Bronchial epithelial cell (primary cell): ENCODE measurements around the gene ENO3. TPM values are rescaled to one million over a fixed set of nuclear protein-coding genes. Genes with fewer than 3 reads are reported as not detected.

ENCODE experiments used
- DNase-seq: peaks from one replicate; pipeline ENCODE4 v3.0.0-alpha.2; 2010; ENCODE audit warnings: low read depth
- FAIRE-seq: peaks from 2 replicates; lab custom pipeline; 2011; peaks lifted over from hg19 to GRCh38; lab: Jason Lieb, UNC
- H3K27me3 ChIP-seq: 2 replicates; pipeline ENCODE4 v1.5.1; 2011; ENCODE audit warnings: low read length; ENCODE audit not compliant: control insufficient read depth, insufficient read depth
- H3K36me3 ChIP-seq: 2 replicates; pipeline ENCODE4 v1.5.1; 2011; ENCODE audit warnings: low read length; ENCODE audit not compliant: control insufficient read depth, insufficient read depth
- H3K4me3 ChIP-seq: 2 replicates; pipeline ENCODE4 v1.5.1; 2011; ENCODE audit warnings: mild to moderate bottlenecking, low read depth, low read length, control low read depth
- total RNA-seq: library from RNA; depleted of rRNA; stranded (reverse); fragments of >200 nt; gene quantifications from 2 replicates; pipeline ENCODE4 v1.2.1, GENCODE V29; 2014
- TF ChIP-seq, protein P1 (sequence below): IDR thresholded peaks from 2 replicates; pipeline ENCODE4 v1.5.1; 2011; ENCODE audit warnings: mild to moderate bottlenecking, moderate library complexity, low read length, control low read depth, inconsistent platforms; ENCODE audit not compliant: insufficient read depth, severe bottlenecking

Gene ENO3
- total RNA-seq, 1 donor from 2014 or later = 1.8 TPM

DNA sequence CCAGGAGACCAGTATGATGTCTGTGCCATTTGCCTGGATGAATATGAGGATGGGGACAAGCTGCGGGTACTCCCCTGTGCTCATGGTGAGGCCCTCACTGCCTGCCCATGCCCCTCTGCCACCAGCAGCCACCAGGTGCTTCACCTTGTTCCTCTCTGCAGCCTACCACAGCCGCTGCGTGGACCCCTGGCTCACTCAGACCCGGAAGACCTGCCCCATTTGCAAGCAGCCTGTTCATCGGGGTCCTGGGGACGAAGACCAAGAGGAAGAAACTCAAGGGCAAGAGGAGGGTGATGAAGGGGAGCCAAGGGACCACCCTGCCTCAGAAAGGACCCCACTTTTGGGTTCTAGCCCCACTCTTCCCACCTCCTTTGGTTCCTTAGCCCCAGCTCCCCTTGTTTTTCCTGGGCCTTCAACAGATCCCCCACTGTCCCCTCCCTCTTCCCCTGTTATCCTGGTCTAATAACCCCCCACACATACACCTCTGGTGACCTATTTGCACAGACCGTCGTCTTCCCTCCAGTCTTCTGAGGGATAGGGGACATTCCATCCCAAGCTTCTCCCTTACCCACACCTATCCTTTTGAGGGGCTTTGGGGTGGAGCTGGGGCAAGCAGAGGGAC lies 6.3 kb upstream of the ENO3 start:
- Histone ChIP-seq H3K36me3 (peaks cover 16% of the 10 kb centered on the region), H3K27me3 (no peaks in the 10 kb centered on the region), H3K4me3 (no peak overlapping the region)
- DNase-seq (no peak), FAIRE-seq (no peak)
- TF ChIP-seq, protein P1, sequence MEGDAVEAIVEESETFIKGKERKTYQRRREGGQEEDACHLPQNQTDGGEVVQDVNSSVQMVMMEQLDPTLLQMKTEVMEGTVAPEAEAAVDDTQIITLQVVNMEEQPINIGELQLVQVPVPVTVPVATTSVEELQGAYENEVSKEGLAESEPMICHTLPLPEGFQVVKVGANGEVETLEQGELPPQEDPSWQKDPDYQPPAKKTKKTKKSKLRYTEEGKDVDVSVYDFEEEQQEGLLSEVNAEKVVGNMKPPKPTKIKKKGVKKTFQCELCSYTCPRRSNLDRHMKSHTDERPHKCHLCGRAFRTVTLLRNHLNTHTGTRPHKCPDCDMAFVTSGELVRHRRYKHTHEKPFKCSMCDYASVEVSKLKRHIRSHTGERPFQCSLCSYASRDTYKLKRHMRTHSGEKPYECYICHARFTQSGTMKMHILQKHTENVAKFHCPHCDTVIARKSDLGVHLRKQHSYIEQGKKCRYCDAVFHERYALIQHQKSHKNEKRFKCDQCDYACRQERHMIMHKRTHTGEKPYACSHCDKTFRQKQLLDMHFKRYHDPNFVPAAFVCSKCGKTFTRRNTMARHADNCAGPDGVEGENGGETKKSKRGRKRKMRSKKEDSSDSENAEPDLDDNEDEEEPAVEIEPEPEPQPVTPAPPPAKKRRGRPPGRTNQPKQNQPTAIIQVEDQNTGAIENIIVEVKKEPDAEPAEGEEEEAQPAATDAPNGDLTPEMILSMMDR = no peak

DNA sequence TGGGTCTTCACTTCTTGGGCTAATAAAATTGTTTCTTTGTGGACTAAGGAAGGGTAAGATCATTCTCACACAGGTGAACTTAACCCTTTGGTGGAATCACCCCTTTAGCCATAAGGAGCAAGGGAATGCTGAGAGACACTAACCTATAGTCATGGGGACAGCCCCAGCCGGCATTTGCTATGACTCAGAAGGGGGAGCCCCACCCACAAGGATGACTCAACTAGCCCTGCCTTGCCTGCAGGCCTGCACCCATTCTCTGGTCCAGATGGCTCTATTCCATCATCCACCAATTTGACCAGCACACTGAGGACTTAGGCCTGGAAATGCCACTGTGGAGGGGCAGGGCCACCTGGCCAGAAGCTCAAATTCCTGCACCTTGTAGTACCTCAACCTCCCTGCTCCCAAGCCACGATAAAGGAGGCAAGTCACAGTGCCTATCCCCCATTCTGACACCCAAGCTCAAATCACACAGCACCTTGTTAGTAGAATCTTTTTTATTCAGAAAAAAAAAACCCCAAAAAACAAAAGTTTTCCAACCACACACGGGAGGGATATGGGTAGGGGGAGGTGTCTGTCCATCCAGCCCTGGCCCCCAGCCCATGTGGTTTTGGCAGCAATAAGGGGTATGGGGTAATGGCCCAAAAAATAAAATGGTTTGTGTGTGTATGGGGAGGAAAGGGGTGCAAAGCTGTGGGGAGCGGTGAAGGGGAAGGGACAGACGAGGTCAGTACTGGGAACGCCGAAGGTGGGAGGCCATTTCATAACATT lies 5.6 kb upstream of the ENO3 start:
- H3K4me3 ChIP-seq = no peak overlapping the region
- H3K27me3 ChIP-seq = no peaks in the 10 kb centered on the region
- TF ChIP-seq, protein P1 = no peak
- no peak for FAIRE-seq
- DNase-seq = peak; percentile 92
- H3K36me3 ChIP-seq = peaks cover 16% of the 10 kb centered on the region

- Histone ChIP-seq H3K4me3 (peak overlapping the region; percentile 99), H3K36me3 (peaks cover 16% of the 10 kb centered on the region)
- FAIRE-seq = peak; percentile 13
Observed at GRCh38 chr17:4945944-4946280, 5.0 kb upstream of the ENO3 start.

GRCh38 chr17:4946312-4946976 lies 4.5 kb upstream of the ENO3 start:
- H3K4me3 ChIP-seq = peak overlapping the region; percentile 99
- H3K27me3 ChIP-seq = no peaks in the 10 kb centered on the region
- FAIRE-seq (peak; percentile 18), DNase-seq (no peak)
- peaks cover 16% of the 10 kb centered on the region for H3K36me3 ChIP-seq
- TF ChIP-seq, protein P1 = no peak

More at GRCh38 chr17:4945944-4946280, 5.0 kb upstream of the ENO3 start:
- H3K27me3 ChIP-seq = no peaks in the 10 kb centered on the region
- TF ChIP-seq, protein P1 = no peak
- no peak for DNase-seq

- no peak for DNase-seq
- peaks cover 14% of the 10 kb centered on the region for H3K36me3 ChIP-seq
- peak overlapping the region; percentile 99 for H3K4me3 ChIP-seq
- H3K27me3 ChIP-seq = no peaks in the 10 kb centered on the region
- FAIRE-seq = no peak
- TF ChIP-seq, protein P1 = no peak
Observed at GRCh38 chr17:4947010-4947410, 3.9 kb upstream of the ENO3 start.
